ENCODE results near the gene NFIB. TPM values are rescaled to one million over a fixed set of nuclear protein-coding genes. Genes with fewer than 3 reads are reported as not detected.

Gene NFIB
- total RNA-seq, 1 experiment from 2014 or later, result 14.3 TPM

DNA sequence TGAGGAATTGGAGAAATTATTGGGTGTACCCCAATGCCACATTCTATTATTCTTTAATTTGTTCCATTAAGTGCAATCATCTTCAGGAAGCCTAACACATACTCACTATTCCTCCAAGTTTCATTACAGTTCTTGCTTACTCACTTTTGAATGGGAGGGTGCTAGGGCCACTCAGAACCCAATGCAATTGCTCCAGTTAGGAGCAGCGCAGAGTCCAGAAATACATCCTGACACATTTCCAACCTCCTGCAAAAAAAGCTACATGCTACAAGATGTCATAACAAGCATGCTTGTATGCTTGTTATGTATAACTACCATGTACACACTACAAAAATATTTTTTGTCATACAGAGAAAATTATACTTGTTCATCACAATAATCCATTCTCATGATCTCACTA lies 27.8 kb downstream of the NFIB start:
- Histone ChIP-seq H2BK15ac (ENCODE audit: low read depth, low read length) (no peak overlapping the region), H3K4me1 (ENCODE audit: insufficient read depth, low read length) (no peaks in the 10 kb centered on the region), H2BK12ac (ENCODE audit: insufficient read length, low read depth, low read length) (no peak overlapping the region), H3K27me3 (ENCODE audit: insufficient read depth, low read length) (no peaks in the 10 kb centered on the region), H2AFZ (ENCODE audit: low read length) (no peak overlapping the region), H3K9ac (ENCODE audit: extremely low read depth, insufficient read length, low read length) (no peak overlapping the region), H4K20me1 (ENCODE audit: control insufficient read depth, insufficient read depth, insufficient read length) (no peaks in the 10 kb centered on the region), H3K23me2 (ENCODE audit: insufficient read length, low read depth, low read length, poor library complexity, severe bottlenecking) (no peaks in the 10 kb centered on the region), H3T11ph (ENCODE audit: low read length) (no peak overlapping the region), H3K79me2 (ENCODE audit: insufficient read depth, low read length) (no peaks in the 10 kb centered on the region), H3K4ac (ENCODE audit: low read depth, low read length) (no peak overlapping the region), H2BK5ac (ENCODE audit: insufficient read length, low read length) (no peak overlapping the region), H4K91ac (ENCODE audit: insufficient read length, low read depth, low read length) (no peak overlapping the region), H2BK20ac (ENCODE audit: low read depth, low read length, poor library complexity, severe bottlenecking) (no peak overlapping the region), H3K23ac (ENCODE audit: insufficient read length, low read depth, low read length) (no peak overlapping the region), H4K8ac (replicated peaks; ENCODE audit: insufficient read length, low read depth, low read length) (no peak overlapping the region), H4K5ac (ENCODE audit: insufficient read length, low read depth, low read length) (no peak overlapping the region), H3K56ac (ENCODE audit: insufficient read length, low read depth, low read length) (no peak overlapping the region), H3K27ac (ENCODE audit: insufficient read length, low read depth, low read length) (no peak overlapping the region), H2BK120ac (ENCODE audit: low read depth, low read length, poor library complexity, severe bottlenecking) (no peak overlapping the region), H2AK5ac (ENCODE audit: insufficient read length, low read length) (no peak overlapping the region), H3K4me2 (ENCODE audit: insufficient read depth, insufficient read length, low read length) (no peak overlapping the region), H3K14ac (ENCODE audit: insufficient read depth, low read length) (no peak overlapping the region), H3K9me3 (ENCODE audit: control insufficient read depth, low read depth, low read length) (no peaks in the 10 kb centered on the region), H3K18ac (ENCODE audit: insufficient read length, low read depth, low read length) (no peak overlapping the region), H3K79me1 (ENCODE audit: insufficient read depth, low read depth, low read length, poor library complexity, severe bottlenecking) (no peaks in the 10 kb centered on the region)
- no CpG with 5 or more reads among the region's 1 CpG for WGBS (ENCODE audit: extremely low coverage, insufficient read length, low lambda C conversion rate)
- Mint-ChIP-seq H3K4me3 (no peak overlapping the region), H3K27me3 (ENCODE audit: low read depth) (no peaks in the 10 kb centered on the region), H3K9me3 (no peaks in the 10 kb centered on the region), H3K4me1 (peaks cover 0 to 5% of the 10 kb centered on the region in 2 experiments; a peak in 1 of 4 replicates), H3K36me3 (ENCODE audit: insufficient read depth in 1 of 3, low read depth in 3 of 3) (no peaks in the 10 kb centered on the region), H3K27ac (no peak overlapping the region)
- no peak for DNase-seq
- no peak for TF ChIP-seq CTCF (conservative IDR thresholded peaks at IDR 0.05)

Data from H9 (cell line).